Activated CD8-positive, alpha-beta T cell treated with anti-CD3 and anti-CD28 coated beads for 36 hours (primary cell): ENCODE results near the gene SELENOT. TPM values are rescaled to one million over a fixed set of nuclear protein-coding genes. Genes with fewer than 3 reads are reported as not detected.
A peak's percentile ranks its signal among the peaks of the same experiment; 100 is the strongest.
"Not testable (repeated sequence)": the region's sequence is repeated elsewhere in the genome, so short reads cannot be mapped to it uniquely, and the experiment has no call there.

Experiments
- ATAC-seq: fragments of 200-7000 bp; cut with Tn5 transposase; one replicate; pipeline ENCODE4 v1.10.0; 2021; ENCODE audit warnings: mild to moderate bottlenecking, moderate library complexity
- CTCF ChIA-PET: fragments of 350-600 bp; sonication (Branson Sonifier 250); formaldehyde crosslinking; loops from one replicate; lab custom pipeline; 2021; ENCODE audit warnings: antibody characterized with exemption; lab: Charles Lee
- POLR2A ChIA-PET: fragments of 350-600 bp; sonication (Branson Sonifier 250); formaldehyde crosslinking; loops from one replicate; lab custom pipeline; 2021; ENCODE audit warnings: antibody characterized with exemption; lab: Charles Lee
- DNase-seq: peaks from one replicate; pipeline ENCODE4 v3.0.0-alpha.2; 2020
- H3K27ac Mint-ChIP-seq: one replicate; pipeline ENCODE4 v1.8.0; 2021; ENCODE audit warnings: mild to moderate bottlenecking, mixed read lengths
- H3K27me3 Mint-ChIP-seq: one replicate; pipeline ENCODE4 v1.8.0; 2021; ENCODE audit warnings: mixed read lengths
- H3K36me3 Mint-ChIP-seq: one replicate; pipeline ENCODE4 v1.8.0; 2021; ENCODE audit warnings: low read depth, mixed read lengths
- H3K4me1 Mint-ChIP-seq: one replicate; pipeline ENCODE4 v1.8.0; 2021; ENCODE audit warnings: low read depth, mixed read lengths
- H3K4me3 Mint-ChIP-seq: one replicate; pipeline ENCODE4 v1.8.0; 2021; ENCODE audit warnings: mild to moderate bottlenecking, moderate library complexity, mixed read lengths
- H3K9me3 Mint-ChIP-seq: one replicate; pipeline ENCODE4 v1.8.0; 2021; ENCODE audit warnings: mixed read lengths
- intact Hi-C: fragments of 100-400 bp; cut with micrococcal nuclease; formaldehyde crosslinking; loops from one replicate; pipeline ENCODE4 v1.10.0; 2022
- total RNA-seq, 2 experiments: library from RNA; stranded (reverse); gene quantifications; one replicate each; pipeline ENCODE4 v1.2.3, GENCODE V29; 2021
- TF ChIP-seq, protein P1 (sequence below): fragments of 200-600 bp; IDR thresholded peaks from one replicate; pipeline ENCODE4 v1.8.0; 2022; ENCODE audit warnings: antibody characterized with exemption, mild to moderate bottlenecking

Gene SELENOT
- total RNA-seq, 2 experiments from 2014 or later = 77.6 to 89.8 TPM

DNA sequence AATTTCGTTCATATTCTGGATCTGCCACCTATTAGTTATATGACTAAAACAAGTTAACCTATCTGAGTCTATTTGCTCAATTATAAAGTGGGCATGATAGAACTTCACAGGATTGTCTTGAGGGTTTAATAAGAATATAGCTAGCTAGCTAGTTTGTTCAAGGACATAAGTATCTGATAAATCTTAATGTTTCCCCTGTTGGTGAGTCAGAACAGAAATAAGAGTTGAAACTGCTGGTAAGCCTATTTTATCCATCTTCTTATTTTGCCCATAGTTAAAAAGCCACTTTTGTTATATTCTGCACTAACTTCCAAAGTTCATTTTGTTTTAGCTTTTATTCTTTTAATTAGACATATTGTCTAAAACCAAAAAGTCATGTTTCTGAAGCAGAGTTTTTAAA is 9.4 kb downstream of the SELENOT start:
- ChIA-PET CTCF (interaction anchor here (2.4 kb wide), 1 partner anchor 109 kb away, joined by 7 read pairs; no protein-coding TSS in a partner anchor), POLR2A (interaction anchor here (0.7 to 3.1 kb wide), 5 partner anchors 10 to 24 kb away, joined by 3 to 14 read pairs (median 3); partner anchors contain the start of gene SELENOT)
- DNase-seq (no peak), ATAC-seq (no peak)
- Mint-ChIP-seq H3K9me3 (no peaks in the 10 kb centered on the region), H3K4me3 (no peak overlapping the region), H3K27me3 (no peaks in the 10 kb centered on the region), H3K27ac (peak overlapping the region; percentile 38), H3K4me1 (peaks cover 68% of the 10 kb centered on the region), H3K36me3 (peaks cover 51% of the 10 kb centered on the region)
- intact Hi-C loops = no loop called here
- TF ChIP-seq, protein P1, sequence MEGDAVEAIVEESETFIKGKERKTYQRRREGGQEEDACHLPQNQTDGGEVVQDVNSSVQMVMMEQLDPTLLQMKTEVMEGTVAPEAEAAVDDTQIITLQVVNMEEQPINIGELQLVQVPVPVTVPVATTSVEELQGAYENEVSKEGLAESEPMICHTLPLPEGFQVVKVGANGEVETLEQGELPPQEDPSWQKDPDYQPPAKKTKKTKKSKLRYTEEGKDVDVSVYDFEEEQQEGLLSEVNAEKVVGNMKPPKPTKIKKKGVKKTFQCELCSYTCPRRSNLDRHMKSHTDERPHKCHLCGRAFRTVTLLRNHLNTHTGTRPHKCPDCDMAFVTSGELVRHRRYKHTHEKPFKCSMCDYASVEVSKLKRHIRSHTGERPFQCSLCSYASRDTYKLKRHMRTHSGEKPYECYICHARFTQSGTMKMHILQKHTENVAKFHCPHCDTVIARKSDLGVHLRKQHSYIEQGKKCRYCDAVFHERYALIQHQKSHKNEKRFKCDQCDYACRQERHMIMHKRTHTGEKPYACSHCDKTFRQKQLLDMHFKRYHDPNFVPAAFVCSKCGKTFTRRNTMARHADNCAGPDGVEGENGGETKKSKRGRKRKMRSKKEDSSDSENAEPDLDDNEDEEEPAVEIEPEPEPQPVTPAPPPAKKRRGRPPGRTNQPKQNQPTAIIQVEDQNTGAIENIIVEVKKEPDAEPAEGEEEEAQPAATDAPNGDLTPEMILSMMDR = no peak

- Mint-ChIP-seq H3K27ac (no peak overlapping the region), H3K36me3 (peaks cover 51% of the 10 kb centered on the region), H3K27me3 (no peaks in the 10 kb centered on the region), H3K4me1 (peaks cover 63% of the 10 kb centered on the region), H3K9me3 (no peaks in the 10 kb centered on the region), H3K4me3 (no peak overlapping the region)
- CTCF ChIA-PET = interaction anchor here (2.4 kb wide), 1 partner anchor 108 kb away, joined by 7 read pairs; no protein-coding TSS in a partner anchor
- TF ChIP-seq, protein P1 = no peak
- no peak for ATAC-seq
- intact Hi-C loops = no loop called here
- DNase-seq = no peak
- POLR2A ChIA-PET = interaction anchor here (0.7 to 3.1 kb wide), 6 partner anchors 10 to 231 kb away, joined by 3 to 14 read pairs (median 3); partner anchors contain the start of gene SELENOT
Observed at GRCh38 chr3:150613034-150613433, 9.9 kb downstream of the SELENOT start.

DNA sequence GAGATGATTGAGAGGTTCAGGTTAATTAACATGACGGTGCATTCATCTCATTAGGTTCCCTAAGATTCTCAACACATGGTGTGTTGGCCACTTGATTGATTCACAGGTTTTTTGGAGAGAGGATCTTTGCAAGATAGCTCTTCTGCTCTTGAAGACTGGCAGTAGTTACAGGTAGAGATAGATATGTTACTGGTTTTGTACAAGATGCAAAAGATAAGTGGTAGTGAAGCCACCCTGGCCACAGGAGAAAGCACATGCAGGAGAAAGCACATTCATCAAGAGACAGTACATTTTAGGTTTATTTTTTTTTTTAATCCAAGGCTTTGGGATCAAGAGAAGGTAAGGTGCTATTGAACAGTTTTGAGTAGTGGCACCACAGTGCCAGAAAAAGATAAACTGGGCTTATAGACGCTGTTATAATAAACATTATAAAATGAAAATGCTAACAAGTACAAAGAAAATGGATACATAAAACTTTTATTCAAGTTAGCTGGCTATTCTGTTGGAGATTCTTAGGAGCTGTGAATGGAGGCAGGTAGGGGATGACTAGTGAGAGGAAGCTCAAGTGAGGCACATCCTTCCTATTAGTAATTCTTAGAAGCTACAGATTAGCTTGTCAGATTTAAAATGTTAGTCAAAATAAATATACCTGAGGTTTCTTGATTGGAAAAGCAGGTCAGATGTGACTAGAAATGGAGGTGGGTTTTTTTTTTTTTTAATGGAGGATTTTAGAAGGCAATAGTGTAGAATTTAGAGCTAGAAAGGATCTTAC is 10.8 kb downstream of the SELENOT start:
- TF ChIP-seq, protein P1 = no peak
- H3K27me3 Mint-ChIP-seq = no peaks in the 10 kb centered on the region
- H3K9me3 Mint-ChIP-seq = no peaks in the 10 kb centered on the region
- peak overlapping the region; percentile 6 for H3K27ac Mint-ChIP-seq
- peaks cover 55% of the 10 kb centered on the region for H3K36me3 Mint-ChIP-seq
- ChIA-PET CTCF (interaction anchor here (2.4 kb wide), 1 partner anchor 107 kb away, joined by 7 read pairs; no protein-coding TSS in a partner anchor), POLR2A (interaction anchor here (0.7 to 3.1 kb wide), 2 partner anchors 11 to 232 kb away, joined by 3 to 14 read pairs; partner anchors contain the start of gene SELENOT)
- peaks cover 64% of the 10 kb centered on the region for H3K4me1 Mint-ChIP-seq
- ATAC-seq = peak; percentile 37
- no peak overlapping the region for H3K4me3 Mint-ChIP-seq
- intact Hi-C loops = no loop called here
- DNase-seq = no peak

DNA sequence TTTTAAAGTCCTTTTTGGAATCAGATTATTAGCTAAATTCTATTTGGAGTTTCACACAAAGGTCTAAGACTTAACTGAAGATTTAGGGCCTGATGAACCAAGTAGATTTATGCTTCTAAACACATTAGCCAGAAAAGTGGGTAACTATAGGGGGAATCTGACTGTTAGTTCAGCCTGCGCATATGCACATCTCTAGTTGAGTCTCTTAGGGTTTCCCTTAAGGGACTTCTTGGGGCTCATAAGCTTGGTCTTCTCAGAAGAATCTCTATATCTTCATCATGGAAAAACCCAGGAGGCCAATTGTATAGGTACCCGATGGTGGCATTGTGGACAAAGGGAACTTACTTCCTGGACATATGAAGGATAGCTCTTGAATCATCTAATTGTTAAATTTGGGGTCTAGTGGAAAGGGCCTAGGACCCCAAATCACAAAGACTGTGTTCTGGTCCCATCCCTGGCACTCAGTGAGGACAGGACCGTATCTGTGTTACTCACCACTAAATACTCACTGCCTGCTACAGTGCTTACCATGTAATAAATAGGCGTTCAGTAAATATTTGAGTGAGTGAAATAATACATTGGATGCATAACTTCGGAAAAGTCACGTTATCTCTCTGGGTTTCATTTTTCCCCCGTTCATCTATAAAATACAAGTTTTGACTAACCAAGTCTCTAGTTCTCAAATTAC is 17.0 kb downstream of the SELENOT start:
- POLR2A ChIA-PET = interaction anchor here (0.7 to 1.0 kb wide), 2 partner anchors 17 to 155 kb away, joined by 3 read pairs; partner anchors contain the start of gene SELENOT
- no peaks in the 10 kb centered on the region for H3K9me3 Mint-ChIP-seq
- intact Hi-C loops = no loop called here
- peaks cover 47% of the 10 kb centered on the region for H3K4me1 Mint-ChIP-seq
- ATAC-seq = peak; percentile 37
- H3K36me3 Mint-ChIP-seq = peaks cover 45% of the 10 kb centered on the region
- CTCF ChIA-PET = no interaction called here
- H3K27ac Mint-ChIP-seq = peak overlapping the region; percentile 52
- TF ChIP-seq, protein P1 = no peak
- H3K27me3 Mint-ChIP-seq = no peaks in the 10 kb centered on the region
- no peak for DNase-seq
- no peak overlapping the region for H3K4me3 Mint-ChIP-seq

GRCh38 chr3:150622955-150623354 is 19.8 kb downstream of the SELENOT start:
- CTCF ChIA-PET, H3K27me3 Mint-ChIP-seq, POLR2A ChIA-PET, H3K9me3 Mint-ChIP-seq, DNase-seq, H3K4me3 Mint-ChIP-seq, ATAC-seq, intact Hi-C loops, H3K27ac Mint-ChIP-seq: not testable (repeated sequence)
- peaks cover 50% of the 10 kb centered on the region for H3K36me3 Mint-ChIP-seq
- peaks cover 39% of the 10 kb centered on the region for H3K4me1 Mint-ChIP-seq
